ENCODE measurements around the gene LMTK3. TPM values are rescaled to one million over a fixed set of nuclear protein-coding genes. Genes with fewer than 3 reads are reported as not detected.

Gene LMTK3
- total RNA-seq, result 0.54 TPM

GRCh38 chr19:48511800-48512503 lies at the start of gene LMTK3:
Gene LMTK3 (minus strand): TSS chr19:48511835. CDS start chr19:48511576, 259 bp downstream.
- DNase-seq (ENCODE audit: low read depth in 2 of 3, low spot score in 2 of 3), result peak; percentile 54 to 78 (median 69)

GRCh38 chr19:48561412-48561811 lies 49.8 kb upstream of the LMTK3 start:
- DNase-seq (ENCODE audit: low read depth in 2 of 3, low spot score in 2 of 3), result no peak

GRCh38 chr19:48560095-48560530 lies 48.5 kb upstream of the LMTK3 start:
- peak in 1 of 3 donors; percentile 40 for DNase-seq (ENCODE audit: low read depth in 2 of 3, low spot score in 2 of 3)

GRCh38 chr19:48558018-48558684 lies 46.5 kb upstream of the LMTK3 start:
- peak in 2 of 3 donors; percentile 30 to 36 for DNase-seq (ENCODE audit: low read depth in 2 of 3, low spot score in 2 of 3)

- DNase-seq (ENCODE audit: low read depth in 2 of 3, low spot score in 2 of 3), result no peak
Measured at GRCh38 chr19:48556825-48557224, 45.2 kb upstream of the LMTK3 start.

GRCh38 chr19:48556163-48556562 lies 44.5 kb upstream of the LMTK3 start:
- DNase-seq (ENCODE audit: low read depth in 2 of 3, low spot score in 2 of 3), result no peak

GRCh38 chr19:48554385-48555091 lies 42.9 kb upstream of the LMTK3 start:
- DNase-seq (ENCODE audit: low read depth in 2 of 3, low spot score in 2 of 3), result no peak

GRCh38 chr19:48553676-48554384 lies 42.2 kb upstream of the LMTK3 start:
- no peak for DNase-seq (ENCODE audit: low read depth in 2 of 3, low spot score in 2 of 3)

GRCh38 chr19:48552406-48553322 lies 41.0 kb upstream of the LMTK3 start:
- no peak for DNase-seq (ENCODE audit: low read depth in 2 of 3, low spot score in 2 of 3)

- DNase-seq (ENCODE audit: low read depth in 2 of 3, low spot score in 2 of 3), result no peak
Measured at GRCh38 chr19:48551437-48552302, 40.0 kb upstream of the LMTK3 start, which contains the start of gene SULT2B1. Gene SULT2B1 (plus strand): TSS chr19:48552172. CDS start chr19:48552253, 81 bp downstream.

- no peak for DNase-seq (ENCODE audit: low read depth in 2 of 3, low spot score in 2 of 3)
Measured at GRCh38 chr19:48549380-48549779, 37.7 kb upstream of the LMTK3 start.

- DNase-seq (ENCODE audit: low read depth in 2 of 3, low spot score in 2 of 3), result no peak
Measured at GRCh38 chr19:48548253-48548911, 36.7 kb upstream of the LMTK3 start.

- DNase-seq (ENCODE audit: low read depth in 2 of 3, low spot score in 2 of 3), result no peak
Measured at GRCh38 chr19:48547722-48548121, 36.1 kb upstream of the LMTK3 start.

GRCh38 chr19:48544856-48545750 lies 33.5 kb upstream of the LMTK3 start:
- DNase-seq (ENCODE audit: low read depth in 2 of 3, low spot score in 2 of 3), result no peak

GRCh38 chr19:48543121-48543710 lies 31.6 kb upstream of the LMTK3 start:
- DNase-seq (ENCODE audit: low read depth in 2 of 3, low spot score in 2 of 3), result no peak

GRCh38 chr19:48541813-48542212 lies 30.2 kb upstream of the LMTK3 start:
- no peak for DNase-seq (ENCODE audit: low read depth in 2 of 3, low spot score in 2 of 3)

GRCh38 chr19:48540110-48540509 lies 28.5 kb upstream of the LMTK3 start:
- DNase-seq (ENCODE audit: low read depth in 2 of 3, low spot score in 2 of 3), result no peak

All from hematopoietic multipotent progenitor cell (in vitro differentiated cells).